ENCODE measurements around the gene TFCP2L1.
"Not testable (repeated sequence)": the region's sequence is repeated elsewhere in the genome, so short reads cannot be mapped to it uniquely, and the experiment has no call there.

TFCP2L1 gene, protein sequence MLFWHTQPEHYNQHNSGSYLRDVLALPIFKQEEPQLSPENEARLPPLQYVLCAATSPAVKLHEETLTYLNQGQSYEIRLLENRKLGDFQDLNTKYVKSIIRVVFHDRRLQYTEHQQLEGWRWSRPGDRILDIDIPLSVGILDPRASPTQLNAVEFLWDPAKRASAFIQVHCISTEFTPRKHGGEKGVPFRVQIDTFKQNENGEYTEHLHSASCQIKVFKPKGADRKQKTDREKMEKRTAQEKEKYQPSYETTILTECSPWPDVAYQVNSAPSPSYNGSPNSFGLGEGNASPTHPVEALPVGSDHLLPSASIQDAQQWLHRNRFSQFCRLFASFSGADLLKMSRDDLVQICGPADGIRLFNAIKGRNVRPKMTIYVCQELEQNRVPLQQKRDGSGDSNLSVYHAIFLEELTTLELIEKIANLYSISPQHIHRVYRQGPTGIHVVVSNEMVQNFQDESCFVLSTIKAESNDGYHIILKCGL

DNA sequence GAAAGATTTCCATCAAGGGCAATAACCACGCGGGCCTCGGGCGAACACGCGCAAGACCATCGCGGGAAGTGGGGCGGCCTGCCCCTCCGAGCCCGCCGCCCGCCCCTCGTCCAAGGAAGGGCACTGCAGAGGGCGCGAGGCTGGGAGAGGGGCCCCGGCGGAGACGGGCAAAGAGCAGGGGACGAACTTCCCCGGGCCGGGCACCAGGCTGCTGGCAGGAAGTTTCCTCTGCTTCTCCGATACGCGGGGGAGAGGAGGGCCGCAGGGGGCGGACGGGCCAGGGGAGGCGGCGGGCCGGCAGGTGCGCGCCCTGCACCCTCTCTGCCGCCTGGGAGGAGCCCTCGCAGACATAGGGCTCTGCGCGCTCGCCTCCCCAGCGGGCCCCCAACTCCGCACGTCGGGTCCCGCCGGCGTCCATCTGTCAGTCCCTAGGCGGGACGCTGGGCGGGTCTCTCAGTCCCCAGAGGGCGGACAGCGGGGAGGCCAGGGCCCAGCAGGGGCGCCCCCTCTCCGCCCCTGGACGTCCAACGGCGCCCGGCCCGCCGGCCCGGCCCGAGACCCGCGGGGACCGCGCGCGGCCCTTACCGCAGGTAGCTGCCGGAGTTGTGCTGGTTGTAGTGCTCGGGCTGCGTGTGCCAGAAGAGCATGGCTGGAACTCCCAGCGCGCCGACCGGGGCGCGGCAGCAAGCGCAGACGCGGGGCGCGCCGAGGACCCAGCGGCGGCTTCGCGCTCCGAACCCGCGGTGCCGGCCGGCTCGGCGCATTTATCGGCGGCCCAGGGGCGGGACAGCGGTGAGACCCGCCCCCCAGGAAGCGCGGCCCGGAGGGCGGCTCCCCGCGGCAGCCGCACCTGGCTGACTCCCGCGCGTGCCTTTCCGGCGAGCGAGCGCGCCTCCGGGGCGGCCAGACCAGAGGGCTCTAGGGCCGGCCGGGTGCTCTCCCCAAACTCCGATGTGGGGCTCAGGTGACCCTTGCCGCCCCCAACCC lies at the start of gene TFCP2L1:
TSS of gene TFCP2L1 (minus strand) at position 740 of the 987 bp plus-strand sequence. CDS start at position 647, 93 bp downstream.
- in situ Hi-C loops (cut with MboI; ENCODE audit: low sequenced_read_pairs) = no loop called here

GRCh38 chr2:121333834-121334558 lies 49.0 kb upstream of the TFCP2L1 start:
- in situ Hi-C loops (cut with MboI; ENCODE audit: low sequenced_read_pairs) = no loop called here

DNA sequence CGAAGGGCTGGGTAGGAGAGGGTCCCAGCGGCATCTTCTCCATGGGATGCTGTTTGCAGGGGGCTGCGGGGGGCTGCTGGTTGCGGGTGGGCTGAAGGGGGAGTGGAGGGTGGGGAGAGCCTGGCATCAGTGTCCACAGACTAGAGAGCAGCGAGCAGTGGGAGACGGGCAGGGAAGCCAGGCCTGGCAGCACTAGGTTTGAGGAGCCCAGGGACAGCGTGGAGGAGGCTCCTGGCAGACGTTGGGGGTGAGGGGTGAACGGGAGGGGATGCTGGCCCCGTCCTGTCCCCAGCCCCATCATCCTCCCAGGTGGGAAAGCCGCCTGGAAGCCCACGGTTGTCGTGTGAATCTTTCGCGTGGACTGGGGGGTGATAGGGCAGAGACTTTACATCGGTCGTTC lies 48.2 kb upstream of the TFCP2L1 start:
- in situ Hi-C loops (cut with MboI; ENCODE audit: low sequenced_read_pairs) = no loop called here

GRCh38 chr2:121331324-121331723 lies 46.3 kb upstream of the TFCP2L1 start:
- in situ Hi-C loops (cut with MboI; ENCODE audit: low sequenced_read_pairs) = not testable (repeated sequence)

- in situ Hi-C loops (cut with MboI; ENCODE audit: low sequenced_read_pairs) = no loop called here
Measured at GRCh38 chr2:121330921-121331320, 45.9 kb upstream of the TFCP2L1 start.

- in situ Hi-C loops (cut with MboI; ENCODE audit: low sequenced_read_pairs) = no loop called here
Measured at GRCh38 chr2:121329786-121330185, 44.8 kb upstream of the TFCP2L1 start.

- in situ Hi-C loops (cut with MboI; ENCODE audit: low sequenced_read_pairs) = no loop called here
Measured at GRCh38 chr2:121326628-121327027, 41.6 kb upstream of the TFCP2L1 start.

DNA sequence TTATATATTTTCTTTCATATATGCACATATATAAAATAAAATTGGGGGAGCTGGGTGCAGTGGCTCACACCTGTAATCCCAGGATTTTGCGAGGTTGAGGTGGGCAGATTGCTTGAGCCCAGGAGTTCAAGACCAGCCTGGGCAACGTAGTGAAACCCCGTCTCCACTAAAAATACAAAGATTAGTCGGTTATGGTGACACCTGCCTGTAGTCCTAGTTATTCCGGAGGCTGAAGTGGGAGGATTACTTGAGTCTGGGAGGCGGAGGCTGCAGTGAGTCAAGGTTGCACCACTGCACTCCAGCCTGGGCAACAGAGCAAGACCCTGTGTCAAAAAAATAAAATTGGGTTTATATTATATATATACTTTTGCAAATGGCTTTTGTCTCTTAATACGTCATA lies 39.6 kb upstream of the TFCP2L1 start:
- in situ Hi-C loops (cut with MboI; ENCODE audit: low sequenced_read_pairs) = loop anchor here (25.0 kb wide), 1 partner anchor 187 kb away; no protein-coding TSS in a partner anchor

DNA sequence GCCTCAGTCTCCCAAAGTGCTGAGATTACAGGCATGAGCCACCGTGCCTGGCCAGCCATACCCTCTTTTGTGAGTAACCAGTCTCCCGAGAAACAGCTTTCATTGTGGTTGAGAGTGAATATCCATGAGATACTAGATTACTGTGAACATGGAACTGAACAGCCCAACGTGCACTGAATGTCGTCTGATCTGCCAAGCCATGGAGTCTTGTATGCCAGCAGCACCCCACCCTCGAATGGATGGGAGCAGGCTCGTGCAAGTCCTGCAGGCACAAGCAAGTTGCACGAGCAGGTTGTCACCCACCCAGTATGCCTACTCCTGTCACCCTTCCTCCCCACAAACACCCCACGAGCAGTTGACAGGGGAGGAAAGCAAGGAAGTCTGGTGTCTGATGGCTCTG lies 36.5 kb upstream of the TFCP2L1 start:
- in situ Hi-C loops (cut with MboI; ENCODE audit: low sequenced_read_pairs) = loop anchor here (25.0 kb wide), 1 partner anchor 184 kb away; no protein-coding TSS in a partner anchor

DNA sequence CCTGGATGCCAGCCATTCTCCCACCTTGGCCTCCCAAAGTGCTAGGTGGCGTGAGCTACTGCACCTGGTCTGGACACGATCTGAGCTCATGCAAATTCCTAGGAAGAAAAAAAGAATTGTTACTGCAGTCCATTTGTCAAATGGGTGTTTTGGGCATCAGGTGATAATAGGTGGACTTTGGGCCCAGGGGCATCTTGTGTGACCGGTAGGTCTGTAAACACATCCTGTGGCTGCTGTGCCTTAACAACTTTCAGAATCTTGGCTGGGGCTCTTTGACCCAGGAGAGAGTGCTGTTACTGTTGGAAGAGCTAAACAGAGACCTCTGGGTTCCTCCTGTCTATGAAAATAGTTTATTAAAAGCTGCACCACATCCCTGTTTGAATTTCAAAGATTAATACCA lies 34.9 kb upstream of the TFCP2L1 start:
- in situ Hi-C loops (cut with MboI; ENCODE audit: low sequenced_read_pairs) = loop anchor here (25.0 kb wide), 1 partner anchor 183 kb away; no protein-coding TSS in a partner anchor

DNA sequence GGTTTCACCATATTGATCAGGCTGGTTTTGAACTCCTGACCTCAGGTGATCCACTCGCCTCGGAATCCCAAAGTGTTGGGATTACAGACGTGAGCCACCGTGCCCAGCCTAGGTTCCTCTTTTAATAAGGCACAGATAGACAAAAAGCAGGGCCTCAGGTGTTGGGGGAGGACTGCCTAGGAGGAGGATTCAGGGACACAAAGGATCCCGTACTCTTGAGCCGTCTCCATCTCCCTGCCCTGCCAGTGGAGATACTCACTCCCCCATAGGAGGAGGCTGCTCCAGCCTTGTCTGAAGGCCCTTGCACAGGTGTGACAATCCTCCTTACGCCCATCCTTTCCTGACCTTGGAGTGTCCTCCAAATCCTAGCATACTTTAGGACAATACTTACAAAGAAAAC lies 32.0 kb upstream of the TFCP2L1 start:
- in situ Hi-C loops (cut with MboI; ENCODE audit: low sequenced_read_pairs) = loop anchor here (25.0 kb wide), 1 partner anchor 180 kb away; no protein-coding TSS in a partner anchor

DNA sequence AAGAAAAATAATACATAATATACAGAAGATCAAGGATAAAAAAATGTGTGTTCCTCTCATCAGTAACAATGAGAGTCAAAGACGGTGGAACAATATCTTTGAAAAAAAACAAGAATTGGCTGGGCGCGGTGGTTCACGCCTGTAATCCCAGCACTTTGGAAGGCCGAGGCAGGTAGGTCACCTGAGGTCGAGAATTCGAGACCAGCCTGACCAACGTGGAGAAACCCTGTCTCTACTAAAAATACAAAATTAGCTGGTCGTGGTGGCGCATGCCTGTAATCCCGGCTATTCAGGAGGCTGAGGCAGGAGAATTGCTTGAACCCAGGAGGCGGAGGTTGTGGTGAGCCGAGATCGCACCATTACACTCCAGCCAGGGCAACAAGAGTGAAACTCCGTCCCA lies 28.7 kb upstream of the TFCP2L1 start:
- in situ Hi-C loops (cut with MboI; ENCODE audit: low sequenced_read_pairs) = loop anchor here (25.0 kb wide), 1 partner anchor 176 kb away; no protein-coding TSS in a partner anchor

DNA sequence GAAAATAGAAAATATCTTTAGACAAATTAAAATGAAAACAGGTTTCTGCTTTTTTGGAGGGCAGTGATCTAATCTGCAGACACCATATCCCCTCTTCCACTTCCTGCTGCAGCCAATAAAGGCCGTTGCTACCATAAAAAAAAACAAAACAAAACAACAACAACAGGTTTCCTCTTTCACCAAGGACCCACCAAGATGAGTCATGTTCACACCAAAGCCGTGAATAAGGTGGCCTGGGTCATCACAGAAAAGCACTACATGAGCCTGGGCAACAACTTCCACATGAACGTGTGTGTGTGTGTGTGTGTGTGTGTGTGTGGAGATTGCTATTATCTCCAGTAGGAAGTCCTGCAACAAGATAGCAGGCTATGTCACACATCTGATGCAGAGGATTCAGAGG lies 24.8 kb upstream of the TFCP2L1 start:
- in situ Hi-C loops (cut with MboI; ENCODE audit: low sequenced_read_pairs) = loop anchor here (25.0 kb wide), 1 partner anchor 172 kb away; no protein-coding TSS in a partner anchor

DNA sequence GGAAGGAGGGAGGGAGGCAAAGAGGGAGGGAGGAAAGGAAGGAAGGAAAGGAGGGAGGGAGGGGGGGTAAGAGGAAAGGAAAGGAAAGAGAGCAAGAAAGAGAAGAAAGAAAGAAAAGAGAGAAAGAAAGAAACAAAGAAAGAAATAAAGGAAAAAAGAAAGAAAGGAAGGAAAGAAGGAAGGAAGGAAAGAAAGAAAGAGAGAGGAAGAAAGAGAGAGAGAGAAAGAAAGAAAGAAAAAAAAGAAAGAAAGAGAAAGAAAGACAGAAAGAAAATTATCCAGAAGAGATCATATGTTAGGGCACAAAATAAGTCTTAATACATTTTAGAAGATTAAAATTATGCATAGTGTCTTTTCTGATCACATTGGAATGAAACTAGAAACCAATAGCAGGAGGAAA lies 24.3 kb upstream of the TFCP2L1 start:
- in situ Hi-C loops (cut with MboI; ENCODE audit: low sequenced_read_pairs) = loop anchor here (25.0 kb wide), 1 partner anchor 172 kb away; no protein-coding TSS in a partner anchor

DNA sequence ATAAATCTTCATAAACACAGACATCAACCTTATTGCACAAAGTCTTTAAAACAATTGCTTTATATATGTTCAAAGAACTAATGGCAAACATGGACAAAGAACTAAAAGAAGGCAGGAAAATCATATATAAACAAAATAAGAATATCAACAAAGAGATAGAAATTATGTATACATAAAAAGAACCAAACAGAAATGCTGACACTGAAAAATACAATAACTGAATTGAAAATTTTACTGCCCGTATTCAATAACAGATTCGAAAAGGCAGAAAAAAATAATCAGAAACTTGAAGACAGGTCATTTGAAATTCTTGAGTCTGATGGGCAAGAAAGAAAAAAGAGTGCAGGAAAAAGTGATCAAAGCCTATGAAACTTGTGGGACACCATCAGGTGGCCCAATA lies 22.0 kb upstream of the TFCP2L1 start:
- in situ Hi-C loops (cut with MboI; ENCODE audit: low sequenced_read_pairs) = loop anchor here (25.0 kb wide), 1 partner anchor 170 kb away; no protein-coding TSS in a partner anchor

DNA sequence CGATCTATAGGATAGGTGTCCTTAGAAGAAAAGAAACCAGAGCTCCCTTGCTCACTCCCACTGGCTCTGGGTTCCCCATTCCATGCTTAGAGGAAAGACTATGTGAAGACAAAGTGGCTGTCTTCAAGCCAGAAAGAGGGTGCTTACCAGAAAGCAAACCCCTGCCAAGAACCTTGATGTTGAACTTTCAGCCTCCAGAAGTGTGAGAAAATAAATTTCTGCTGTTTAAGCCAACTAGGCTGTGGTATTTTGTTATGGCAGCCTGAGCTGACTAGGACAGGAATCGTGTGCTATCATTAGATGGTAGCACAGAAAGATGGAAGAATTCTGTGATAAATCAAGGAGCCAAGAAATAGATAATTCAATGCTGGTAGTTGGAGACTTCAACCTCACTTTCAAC lies 19.9 kb upstream of the TFCP2L1 start:
- in situ Hi-C loops (cut with MboI; ENCODE audit: low sequenced_read_pairs) = loop anchor here (25.0 kb wide), 1 partner anchor 168 kb away; no protein-coding TSS in a partner anchor

DNA sequence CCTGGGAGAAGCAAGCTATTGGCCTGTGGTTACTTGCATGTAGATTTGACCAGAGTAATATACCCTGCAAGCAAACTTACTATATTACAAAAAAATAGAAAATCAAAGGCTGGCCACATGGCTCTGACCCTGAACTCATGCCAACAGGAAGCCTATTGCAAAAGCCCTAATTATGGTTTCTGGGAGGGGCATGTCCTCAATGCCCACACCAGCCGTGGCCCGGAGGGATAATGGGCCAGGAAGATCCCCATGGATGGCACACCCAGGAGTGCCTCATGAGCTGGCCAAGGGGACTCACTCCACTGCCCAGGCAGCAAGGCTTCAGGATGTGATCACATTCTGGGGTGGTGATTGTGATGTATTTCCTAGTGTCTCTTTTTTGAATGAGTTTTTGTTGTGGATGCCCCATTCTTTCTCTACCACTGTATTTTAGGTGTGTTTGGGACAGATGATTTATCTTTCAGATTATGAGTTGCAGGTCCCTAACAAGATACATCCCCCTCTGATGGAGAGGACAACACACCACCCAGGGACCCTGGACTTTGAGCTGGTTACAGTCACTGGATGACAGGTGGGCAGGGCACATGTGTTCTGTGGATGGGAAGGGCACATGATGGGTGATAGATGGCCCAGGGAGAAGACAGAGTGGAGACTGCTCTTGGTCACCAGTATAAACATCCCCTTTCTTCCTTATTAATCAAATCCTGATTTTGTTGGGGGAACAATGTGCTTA lies 18.7 kb upstream of the TFCP2L1 start:
- in situ Hi-C loops (cut with MboI; ENCODE audit: low sequenced_read_pairs) = loop anchor here (25.0 kb wide), 1 partner anchor 166 kb away; no protein-coding TSS in a partner anchor

- in situ Hi-C loops (cut with MboI; ENCODE audit: low sequenced_read_pairs) = loop anchor here (25.0 kb wide), 1 partner anchor 164 kb away; no protein-coding TSS in a partner anchor
Measured at GRCh38 chr2:121301190-121301589, 16.2 kb upstream of the TFCP2L1 start.

- in situ Hi-C loops (cut with MboI; ENCODE audit: low sequenced_read_pairs) = no loop called here
Measured at GRCh38 chr2:121298476-121298875, 13.5 kb upstream of the TFCP2L1 start.
